CD14-positive monocyte (primary cell): ENCODE data around the gene SLC6A18. TPM values are rescaled to one million over a fixed set of nuclear protein-coding genes. Genes with fewer than 3 reads are reported as not detected.

Experiments used
- DNase-seq, 3 donors: peaks; one replicate each; pipeline ENCODE4 v3.0.0-alpha.2; 2011 to 2022
- H2AFZ ChIP-seq: 2 replicates; pipeline ENCODE4 v1.6.0; 2012; ENCODE audit warnings: mild to moderate bottlenecking, low read depth, low read length, inconsistent platforms; ENCODE audit not compliant: insufficient read depth, poor library complexity, severe bottlenecking
- H3K27ac ChIP-seq, 2 donors: 1 replicate in 1 of 2; 2 replicates in 1 of 2; pipeline ENCODE4 v1.5.1; 2012 to 2013; ENCODE audit warnings: low read length in 2 of 2, control low read depth in 1 of 2, inconsistent platforms in 1 of 2, low read depth in 1 of 2, mild to moderate bottlenecking in 1 of 2
- H3K27me3 ChIP-seq, 2 donors: one replicate each; pipeline versions ENCODE4 v1.6.0 to v1.6.1; 2011 to 2013; ENCODE audit warnings: low read length in 2 of 2; ENCODE audit not compliant: control insufficient read depth in 2 of 2, insufficient read depth in 2 of 2
- H3K36me3 ChIP-seq, 2 donors: replicated peaks in 1 of 2; 1 replicate in 1 of 2; 2 replicates in 1 of 2; pipeline versions ENCODE4 v1.5.1 to v1.6.1; 2012 to 2013; ENCODE audit warnings: low read length in 2 of 2, control low read depth in 1 of 2, inconsistent platforms in 1 of 2, mild to moderate bottlenecking in 1 of 2; ENCODE audit not compliant: insufficient read depth in 2 of 2, control insufficient read depth in 1 of 2
- H3K4me1 ChIP-seq, 2 donors: 1 replicate in 1 of 2; 2 replicates in 1 of 2; pipeline versions ENCODE4 v1.5.1 to v1.6.1; 2012 to 2013; ENCODE audit warnings: low read length in 2 of 2, control low read depth in 1 of 2, inconsistent platforms in 1 of 2, mild to moderate bottlenecking in 1 of 2, moderate library complexity in 1 of 2; ENCODE audit not compliant: insufficient read depth in 2 of 2, control insufficient read depth in 1 of 2
- H3K4me2 ChIP-seq: replicated peaks from 2 replicates; pipeline ENCODE3; 2012; ENCODE audit warnings: low read length, moderate library complexity, mild to moderate bottlenecking; ENCODE audit not compliant: poor library complexity, severe bottlenecking; ENCODE audit errors: extremely low read depth
- H3K4me3 ChIP-seq, 3 experiments: fragments of 200-600 bp in 1 of 3; sonication (generic) in 1 of 3; replicated peaks in 1 of 3; 1 replicate in 2 of 3; 2 replicates in 1 of 3; pipeline ENCODE4 v1.5.1; 2011 to 2013; ENCODE audit warnings: low read length in 3 of 3, mild to moderate bottlenecking in 3 of 3, control low read depth in 2 of 3, low read depth in 2 of 3, inconsistent platforms in 1 of 3, moderate library complexity in 1 of 3
- H3K79me2 ChIP-seq: 2 replicates; pipeline ENCODE4 v1.6.0; 2012; ENCODE audit warnings: mild to moderate bottlenecking, control low read depth, inconsistent platforms, low read length, moderate library complexity; ENCODE audit not compliant: insufficient read depth
- H3K9ac ChIP-seq: 2 replicates; pipeline ENCODE4 v1.6.0; 2017; ENCODE audit warnings: low read length, mild to moderate bottlenecking; ENCODE audit not compliant: insufficient read depth, poor library complexity, severe bottlenecking
- H3K9me3 ChIP-seq, 2 donors: replicated peaks in 1 of 2; 1 replicate in 1 of 2; 2 replicates in 1 of 2; pipeline versions ENCODE4 v1.5.1 to v1.6.1; 2012 to 2013; ENCODE audit warnings: low read length in 2 of 2, control low read depth in 1 of 2; ENCODE audit not compliant: control insufficient read depth in 1 of 2, insufficient read depth in 1 of 2
- H4K20me1 ChIP-seq: 2 replicates; pipeline ENCODE4 v1.6.0; 2012; ENCODE audit warnings: mild to moderate bottlenecking, low read length, control low read depth, moderate library complexity; ENCODE audit not compliant: insufficient read depth
- H3K27ac Mint-ChIP-seq, 7 donors: one replicate each; pipeline ENCODE4 v1.8.0; 2020; ENCODE audit warnings: mild to moderate bottlenecking in 7 of 7, mixed read lengths in 7 of 7, moderate library complexity in 6 of 7, inconsistent platforms in 2 of 7
- H3K27me3 Mint-ChIP-seq, 3 donors: one replicate each; pipeline ENCODE4 v1.8.0; 2021 to 2022; ENCODE audit warnings: low read depth in 3 of 3, mild to moderate bottlenecking in 3 of 3, mixed read lengths in 3 of 3, moderate library complexity in 3 of 3, inconsistent platforms in 1 of 3
- H3K36me3 Mint-ChIP-seq, 2 donors: one replicate each; pipeline ENCODE4 v1.8.0; 2020; ENCODE audit warnings: mixed read lengths in 2 of 2, inconsistent platforms in 1 of 2, mild to moderate bottlenecking in 1 of 2
- H3K4me1 Mint-ChIP-seq: one replicate; pipeline ENCODE4 v1.8.0; 2020; ENCODE audit warnings: mild to moderate bottlenecking, mixed read lengths
- H3K4me3 Mint-ChIP-seq, 2 donors: one replicate each; pipeline ENCODE4 v1.8.0; 2020; ENCODE audit warnings: mild to moderate bottlenecking in 2 of 2, mixed read lengths in 2 of 2, moderate library complexity in 1 of 2
- H3K9me3 Mint-ChIP-seq, 7 donors: one replicate each; pipeline ENCODE4 v1.8.0; 2020 to 2022; ENCODE audit warnings: mixed read lengths in 7 of 7, mild to moderate bottlenecking in 6 of 7, moderate library complexity in 6 of 7, inconsistent platforms in 2 of 7
- WGBS: methylation state at CpG from one replicate; pipeline ENCODE4 v1.1.5; 2013; ENCODE audit warnings: missing lambda C conversion rate; ENCODE audit not compliant: insufficient coverage; 5-methylcytosine and 5-hydroxymethylcytosine counted together
- intact Hi-C, 2 donors: fragments of 100-400 bp; cut with micrococcal nuclease; formaldehyde crosslinking; loops; one replicate each; pipeline versions ENCODE4 v1.15.0 to v1.15.1; 2023
- polyA plus RNA-seq, 3 donors: library from polyadenylated mRNA; depleted of rRNA in 1 of 3; unstranded in 2 of 3; stranded (reverse) in 1 of 3; fragments of 300-500 nt in 2 of 3; fragments of >200 nt in 1 of 3; fragmentation: Illumina TruSeq in 2 of 3; gene quantifications; 1 replicate in 2 of 3; 2 replicates in 1 of 3; pipeline ENCODE4 v1.2.3, GENCODE V29; 2012 to 2021
- TF ChIP-seq, protein P1 (sequence below): fragments of 200-600 bp; IDR thresholded peaks from one replicate; pipeline ENCODE4 v1.8.0; 2022; ENCODE audit warnings: antibody characterized with exemption, mild to moderate bottlenecking

The SLC6A18 gene
- polyA plus RNA-seq, 3 donors: not detected

DNA sequence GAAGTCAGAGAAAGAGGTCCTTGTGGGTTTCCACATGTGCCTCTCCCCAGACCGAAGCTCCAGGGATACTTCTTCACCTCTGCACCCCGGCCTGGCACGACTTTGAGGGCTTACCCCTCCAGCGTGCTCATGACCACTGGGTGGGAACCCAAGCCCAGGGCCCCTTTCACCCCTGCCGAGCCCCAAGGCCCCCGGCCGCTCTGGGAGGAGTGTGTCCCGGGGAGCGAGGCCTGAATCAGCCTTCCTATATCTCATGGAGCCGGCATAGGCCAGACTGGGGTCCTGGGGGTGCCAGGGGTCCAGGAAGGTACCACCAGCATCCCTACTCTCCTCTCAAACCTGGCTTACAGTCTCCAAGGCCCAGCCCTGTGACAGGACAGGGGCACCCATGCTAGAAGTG lies 52.6 kb downstream of the SLC6A18 start:
- H3K27ac ChIP-seq: no peak overlapping the region
- TF ChIP-seq, protein P1, sequence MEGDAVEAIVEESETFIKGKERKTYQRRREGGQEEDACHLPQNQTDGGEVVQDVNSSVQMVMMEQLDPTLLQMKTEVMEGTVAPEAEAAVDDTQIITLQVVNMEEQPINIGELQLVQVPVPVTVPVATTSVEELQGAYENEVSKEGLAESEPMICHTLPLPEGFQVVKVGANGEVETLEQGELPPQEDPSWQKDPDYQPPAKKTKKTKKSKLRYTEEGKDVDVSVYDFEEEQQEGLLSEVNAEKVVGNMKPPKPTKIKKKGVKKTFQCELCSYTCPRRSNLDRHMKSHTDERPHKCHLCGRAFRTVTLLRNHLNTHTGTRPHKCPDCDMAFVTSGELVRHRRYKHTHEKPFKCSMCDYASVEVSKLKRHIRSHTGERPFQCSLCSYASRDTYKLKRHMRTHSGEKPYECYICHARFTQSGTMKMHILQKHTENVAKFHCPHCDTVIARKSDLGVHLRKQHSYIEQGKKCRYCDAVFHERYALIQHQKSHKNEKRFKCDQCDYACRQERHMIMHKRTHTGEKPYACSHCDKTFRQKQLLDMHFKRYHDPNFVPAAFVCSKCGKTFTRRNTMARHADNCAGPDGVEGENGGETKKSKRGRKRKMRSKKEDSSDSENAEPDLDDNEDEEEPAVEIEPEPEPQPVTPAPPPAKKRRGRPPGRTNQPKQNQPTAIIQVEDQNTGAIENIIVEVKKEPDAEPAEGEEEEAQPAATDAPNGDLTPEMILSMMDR: no peak
- no peaks in the 10 kb centered on the region for H3K27me3 ChIP-seq
- no peak overlapping the region for H3K4me3 Mint-ChIP-seq
- H3K36me3 Mint-ChIP-seq: no peaks in the 10 kb centered on the region
- peaks cover 33 to 68% (median 53%) of the 10 kb centered on the region in 7 donors for H3K9me3 Mint-ChIP-seq
- no peaks in the 10 kb centered on the region for H3K4me1 ChIP-seq
- WGBS: 100% methylated on average over 1 of the region's 10 CpGs
- intact Hi-C loops: no loop called here
- DNase-seq: no peak
- no peak overlapping the region for H3K4me3 ChIP-seq
- H3K9me3 ChIP-seq: peaks cover 31 to 74% of the 10 kb centered on the region in 2 donors
- H3K4me2 ChIP-seq: no peak overlapping the region
- no peak overlapping the region for H3K27ac Mint-ChIP-seq
- no peaks in the 10 kb centered on the region for H3K36me3 ChIP-seq
- H3K9ac ChIP-seq: no peak overlapping the region
- no peak overlapping the region for H2AFZ ChIP-seq
- no peaks in the 10 kb centered on the region for H3K4me1 Mint-ChIP-seq
- peaks cover 0 to 4% (median 2%) of the 10 kb centered on the region in 3 donors for H3K27me3 Mint-ChIP-seq
- no peaks in the 10 kb centered on the region for H4K20me1 ChIP-seq
- H3K79me2 ChIP-seq: no peaks in the 10 kb centered on the region

DNA sequence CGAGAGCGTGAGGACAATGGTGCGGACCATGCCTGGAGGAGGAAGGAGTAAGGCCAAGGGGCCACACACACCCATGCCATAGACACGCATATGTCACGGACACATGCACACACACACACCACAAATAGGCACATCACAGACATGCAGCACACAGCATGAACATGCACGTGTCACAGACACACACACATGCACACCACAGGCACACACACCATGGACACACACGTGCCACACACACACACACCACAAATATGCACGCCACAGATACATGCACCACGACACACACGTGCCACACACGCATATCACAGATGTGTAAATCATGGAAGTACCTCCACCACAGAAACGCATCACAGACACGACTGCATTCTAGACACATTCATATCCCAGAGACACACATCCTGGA lies 53.0 kb downstream of the SLC6A18 start:
- Histone ChIP-seq H3K36me3 (no peaks in the 10 kb centered on the region), H3K4me2 (no peak overlapping the region), H3K27ac (no peak overlapping the region), H3K27me3 (no peaks in the 10 kb centered on the region), H4K20me1 (no peaks in the 10 kb centered on the region), H2AFZ (no peak overlapping the region), H3K79me2 (no peaks in the 10 kb centered on the region), H3K4me3 (no peak overlapping the region), H3K9me3 (peaks cover 31 to 72% of the 10 kb centered on the region in 2 donors), H3K9ac (no peak overlapping the region), H3K4me1 (no peaks in the 10 kb centered on the region)
- Mint-ChIP-seq H3K9me3 (peaks cover 33 to 69% (median 51%) of the 10 kb centered on the region in 7 donors), H3K36me3 (no peaks in the 10 kb centered on the region), H3K27ac (no peak overlapping the region), H3K27me3 (peaks cover 0 to 4% (median 3%) of the 10 kb centered on the region in 3 donors), H3K4me1 (no peaks in the 10 kb centered on the region), H3K4me3 (no peak overlapping the region)
- TF ChIP-seq, protein P1: no peak
- no peak for DNase-seq
- 90% methylated on average over 10 of the region's 13 CpGs for WGBS
- intact Hi-C loops: no loop called here
